GM12874 (cell line): ENCODE measurements around the gene KIF26B.

ENCODE experiments used
- CTCF ChIP-seq: IDR thresholded peaks from 2 replicates; pipeline ENCODE4 v1.5.1; 2011; ENCODE audit warnings: low read depth, mild to moderate bottlenecking, control low read depth, low read length, moderate library complexity; ENCODE audit not compliant: insufficient read depth

KIF26B gene

GRCh38 chr1:245260883-245261282 is 106.1 kb downstream of the KIF26B start:
- no peak for TF ChIP-seq CTCF

- TF ChIP-seq CTCF = no peak
These were observed 107.0 kb downstream of the KIF26B start for GRCh38 chr1:245261786-245262185.

GRCh38 chr1:245263529-245264095 is 108.8 kb downstream of the KIF26B start:
- TF ChIP-seq CTCF = no peak

- TF ChIP-seq CTCF = no peak
These were observed 109.4 kb downstream of the KIF26B start for GRCh38 chr1:245264226-245264625.

GRCh38 chr1:245266105-245266504 is 111.3 kb downstream of the KIF26B start:
- no peak for TF ChIP-seq CTCF

- no peak for TF ChIP-seq CTCF
These were observed 115.3 kb downstream of the KIF26B start for GRCh38 chr1:245270063-245270462.

GRCh38 chr1:245270972-245271371 is 116.2 kb downstream of the KIF26B start:
- TF ChIP-seq CTCF = no peak

GRCh38 chr1:245272676-245273075 is 117.9 kb downstream of the KIF26B start:
- no peak for TF ChIP-seq CTCF
